ENCODE results near the gene LILRB4.
"Not testable (repeated sequence)": the region's sequence is repeated elsewhere in the genome, so short reads cannot be mapped to it uniquely, and the experiment has no call there.

- TF ChIP-seq CTCF (conservative IDR thresholded peaks at IDR 0.05; ENCODE audit: low read depth, low read length); USF2 (IDR thresholded peaks at IDR 0.05; ENCODE audit: low read depth, low read length); RAD21 (IDR thresholded peaks at IDR 0.05; ENCODE audit: low read length); POLR2A (IDR thresholded peaks at IDR 0.05; ENCODE audit: low read depth, low read length); RFX5 (IDR thresholded peaks at IDR 0.05; ENCODE audit: low read depth, low read length); MAFK (IDR thresholded peaks at IDR 0.05; ENCODE audit: low read depth, low read length); BHLHE40 (IDR thresholded peaks at IDR 0.05; ENCODE audit: low read depth, low read length); CHD1 (IDR thresholded peaks at IDR 0.05; ENCODE audit: low read depth, low read length); MXI1 (IDR thresholded peaks at IDR 0.05; ENCODE audit: borderline replicate concordance, low read depth, low read length); CEBPB (IDR thresholded peaks at IDR 0.05; ENCODE audit: low read depth, low read length); MAZ (IDR thresholded peaks at IDR 0.05; ENCODE audit: borderline replicate concordance, low read depth, low read length); SMC3 (IDR thresholded peaks at IDR 0.05; ENCODE audit: low read depth, low read length); ELK1 (IDR thresholded peaks at IDR 0.05; ENCODE audit: borderline replicate concordance, low read depth, low read length): not testable (repeated sequence)
These were observed 32.5 kb upstream of the LILRB4 start, which contains the start of gene LILRB1 for GRCh38 chr19:54630262-54630661.

Data from IMR-90 (cell line).